CD4-positive, CD25-positive, alpha-beta regulatory T cell (primary cell): ENCODE measurements around the gene MPPED2. TPM values are rescaled to one million over a fixed set of nuclear protein-coding genes. Genes with fewer than 3 reads are reported as not detected.

Experiments
- ATAC-seq, 2 donors: fragments of 150-1000 bp; cut with Tn5 transposase; one replicate each; pipeline ENCODE4 v1.10.0; 2021; ENCODE audit warnings: low read depth in 2 of 2, moderate number of reproducible peaks in 2 of 2, moderate library complexity in 1 of 2
- DNase-seq, 3 donors: peaks; one replicate each; pipeline versions ENCODE4 v3.0.0 to v3.0.0-alpha.2; 2012 to 2022; ENCODE audit warnings: mixed read lengths in 1 of 3
- H3K27ac ChIP-seq: one replicate; pipeline ENCODE4 v1.7.0; 2013; ENCODE audit warnings: mild to moderate bottlenecking, low read length; ENCODE audit not compliant: insufficient read depth, poor library complexity, severe bottlenecking
- H3K27me3 ChIP-seq: one replicate; pipeline ENCODE4 v1.7.0; 2013; ENCODE audit warnings: low read length; ENCODE audit not compliant: control insufficient read depth, insufficient read depth
- H3K36me3 ChIP-seq: one replicate; pipeline ENCODE4 v1.7.0; 2013; ENCODE audit warnings: mild to moderate bottlenecking, low read length, moderate library complexity; ENCODE audit not compliant: control insufficient read depth, insufficient read depth
- H3K4me1 ChIP-seq: 2 replicates; pipeline ENCODE4 v1.7.0; 2013; ENCODE audit warnings: mild to moderate bottlenecking, low read length; ENCODE audit not compliant: insufficient read depth, control insufficient read depth, poor library complexity, severe bottlenecking
- H3K4me3 ChIP-seq: one replicate; pipeline ENCODE4 v1.7.0; 2013; ENCODE audit warnings: low read depth, mild to moderate bottlenecking, low read length, moderate library complexity
- H3K9me3 ChIP-seq, 2 experiments: 1 replicate in 1 of 2; 2 replicates in 1 of 2; pipeline ENCODE4 v1.7.0; 2013; ENCODE audit warnings: low read length in 2 of 2, mild to moderate bottlenecking in 1 of 2, moderate library complexity in 1 of 2; ENCODE audit not compliant: control insufficient read depth in 2 of 2
- H3K27ac Mint-ChIP-seq, 3 donors: one replicate each; pipeline ENCODE4 v1.8.0; 2020 to 2022; ENCODE audit warnings: mild to moderate bottlenecking in 3 of 3, mixed read lengths in 3 of 3, moderate library complexity in 2 of 3
- H3K27me3 Mint-ChIP-seq: one replicate; pipeline ENCODE4 v1.8.0; 2022; ENCODE audit warnings: mild to moderate bottlenecking, mixed read lengths
- H3K36me3 Mint-ChIP-seq: one replicate; pipeline ENCODE4 v1.8.0; 2020; ENCODE audit warnings: mixed read lengths
- H3K4me1 Mint-ChIP-seq, 4 donors: one replicate each; pipeline ENCODE4 v1.8.0; 2020 to 2022; ENCODE audit warnings: mixed read lengths in 4 of 4, mild to moderate bottlenecking in 1 of 4
- H3K4me3 Mint-ChIP-seq, 4 donors: one replicate each; pipeline ENCODE4 v1.8.0; 2020 to 2022; ENCODE audit warnings: mild to moderate bottlenecking in 4 of 4, mixed read lengths in 4 of 4, moderate library complexity in 3 of 4
- H3K9me3 Mint-ChIP-seq, 7 donors: one replicate each; pipeline ENCODE4 v1.8.0; 2020 to 2022; ENCODE audit warnings: mixed read lengths in 7 of 7, mild to moderate bottlenecking in 3 of 7, moderate library complexity in 2 of 7
- polyA plus RNA-seq, 4 donors: library from polyadenylated mRNA; unstranded; fragments of 300-500 nt; fragmentation: Illumina TruSeq; gene quantifications; one replicate each; pipeline ENCODE4 v1.2.3, GENCODE V29; 2021
- total RNA-seq: library from RNA; stranded (reverse); gene quantifications from one replicate; pipeline ENCODE4 v1.2.3, GENCODE V29; 2022

Gene MPPED2
- total and polyA plus RNA-seq, 5 donors from 2014 or later: 0.35 to 0.96 (median 0.47) TPM; not detected in 2

DNA sequence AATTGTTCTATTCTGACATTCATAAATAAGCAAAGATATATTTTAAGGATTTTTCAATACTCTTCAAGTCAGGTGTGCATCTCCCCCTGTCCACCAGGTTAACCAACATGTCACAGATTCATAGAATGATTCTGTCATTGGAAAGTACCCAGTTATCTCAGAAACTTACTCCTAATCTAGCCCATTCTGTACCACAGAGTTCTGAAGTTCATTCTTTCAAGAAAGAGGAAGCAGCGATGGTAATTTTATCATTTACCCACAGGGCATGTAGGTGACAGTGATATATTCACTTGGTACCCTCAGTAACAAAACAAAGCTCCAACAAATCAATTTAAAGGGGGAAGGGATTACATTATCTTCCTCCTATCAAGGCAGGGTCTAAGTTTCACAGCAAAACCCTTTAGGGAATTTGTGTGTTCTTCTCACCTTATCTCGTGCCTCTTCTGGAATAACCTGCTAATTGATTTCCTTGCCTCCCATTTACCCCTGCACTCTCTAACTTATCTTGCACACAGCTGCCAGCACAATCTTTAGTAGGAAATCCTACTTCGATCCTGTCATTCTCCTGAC, 19.0 kb upstream of the MPPED2 start:
- Histone ChIP-seq H3K4me1 (no peaks in the 10 kb centered on the region), H3K9me3 (no peaks in the 10 kb centered on the region), H3K36me3 (no peaks in the 10 kb centered on the region), H3K4me3 (no peak overlapping the region), H3K27me3 (no peaks in the 10 kb centered on the region), H3K27ac (no peak overlapping the region)
- no peaks in the 10 kb centered on the region for H3K27me3 Mint-ChIP-seq
- no peak for DNase-seq
- no peak for ATAC-seq
- no peaks in the 10 kb centered on the region for H3K4me1 Mint-ChIP-seq
- peaks cover 0 to 8% (median 1%) of the 10 kb centered on the region in 7 donors for H3K9me3 Mint-ChIP-seq
- no peak overlapping the region for H3K27ac Mint-ChIP-seq
- no peaks in the 10 kb centered on the region for H3K36me3 Mint-ChIP-seq
- H3K4me3 Mint-ChIP-seq: no peak overlapping the region

DNA sequence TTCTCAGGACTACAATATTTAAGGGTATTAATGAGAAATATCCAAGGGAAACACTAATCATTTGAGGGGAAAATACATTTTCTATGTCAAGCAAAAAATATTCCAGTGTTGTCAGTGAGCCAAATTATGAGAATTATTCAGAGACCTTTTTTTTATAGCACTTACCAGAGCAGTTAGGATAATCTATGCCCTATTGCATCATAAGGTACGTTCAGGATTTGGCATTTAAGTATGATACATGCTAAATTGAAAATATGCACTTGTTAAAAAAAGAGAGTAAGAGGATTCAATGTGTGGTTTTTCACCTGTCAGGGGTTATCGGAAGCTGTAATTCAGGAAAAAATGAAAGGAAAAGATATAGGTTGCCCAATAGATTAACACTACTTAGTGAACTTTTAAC, 17.2 kb upstream of the MPPED2 start:
- H3K4me1 ChIP-seq: no peaks in the 10 kb centered on the region
- ATAC-seq (no peak), DNase-seq (no peak)
- H3K4me1 Mint-ChIP-seq: no peaks in the 10 kb centered on the region
- no peaks in the 10 kb centered on the region for H3K36me3 ChIP-seq
- no peaks in the 10 kb centered on the region for H3K27me3 Mint-ChIP-seq
- peaks cover 0 to 8% (median 2%) of the 10 kb centered on the region in 7 donors for H3K9me3 Mint-ChIP-seq
- H3K9me3 ChIP-seq: no peaks in the 10 kb centered on the region
- no peak overlapping the region for H3K27ac Mint-ChIP-seq
- no peak overlapping the region for H3K4me3 Mint-ChIP-seq
- no peak overlapping the region for H3K4me3 ChIP-seq
- no peak overlapping the region for H3K27ac ChIP-seq
- H3K36me3 Mint-ChIP-seq: no peaks in the 10 kb centered on the region
- no peaks in the 10 kb centered on the region for H3K27me3 ChIP-seq

- Histone ChIP-seq H3K36me3 (no peaks in the 10 kb centered on the region), H3K4me1 (no peaks in the 10 kb centered on the region), H3K9me3 (no peaks in the 10 kb centered on the region), H3K27ac (no peak overlapping the region), H3K4me3 (no peak overlapping the region), H3K27me3 (no peaks in the 10 kb centered on the region)
- ATAC-seq (no peak), DNase-seq (no peak)
- Mint-ChIP-seq H3K4me3 (no peak overlapping the region), H3K36me3 (no peaks in the 10 kb centered on the region), H3K27ac (no peak overlapping the region), H3K27me3 (no peaks in the 10 kb centered on the region), H3K9me3 (peaks cover 0 to 5% (median 0%) of the 10 kb centered on the region in 7 donors), H3K4me1 (no peaks in the 10 kb centered on the region)
These were observed 10.7 kb upstream of the MPPED2 start for GRCh38 chr11:30596832-30597231.

- H3K27ac ChIP-seq: no peak overlapping the region
- Mint-ChIP-seq H3K4me3 (no peak overlapping the region), H3K9me3 (peaks cover 0 to 5% (median 0%) of the 10 kb centered on the region in 7 donors), H3K27ac (no peak overlapping the region), H3K4me1 (no peaks in the 10 kb centered on the region), H3K27me3 (no peaks in the 10 kb centered on the region), H3K36me3 (no peaks in the 10 kb centered on the region)
- DNase-seq: no peak
- no peaks in the 10 kb centered on the region for H3K9me3 ChIP-seq
- H3K27me3 ChIP-seq: no peaks in the 10 kb centered on the region
- H3K4me3 ChIP-seq: no peak overlapping the region
- no peaks in the 10 kb centered on the region for H3K4me1 ChIP-seq
- H3K36me3 ChIP-seq: no peaks in the 10 kb centered on the region
- ATAC-seq: no peak
These were observed 9.8 kb upstream of the MPPED2 start for GRCh38 chr11:30595934-30596333.

DNA sequence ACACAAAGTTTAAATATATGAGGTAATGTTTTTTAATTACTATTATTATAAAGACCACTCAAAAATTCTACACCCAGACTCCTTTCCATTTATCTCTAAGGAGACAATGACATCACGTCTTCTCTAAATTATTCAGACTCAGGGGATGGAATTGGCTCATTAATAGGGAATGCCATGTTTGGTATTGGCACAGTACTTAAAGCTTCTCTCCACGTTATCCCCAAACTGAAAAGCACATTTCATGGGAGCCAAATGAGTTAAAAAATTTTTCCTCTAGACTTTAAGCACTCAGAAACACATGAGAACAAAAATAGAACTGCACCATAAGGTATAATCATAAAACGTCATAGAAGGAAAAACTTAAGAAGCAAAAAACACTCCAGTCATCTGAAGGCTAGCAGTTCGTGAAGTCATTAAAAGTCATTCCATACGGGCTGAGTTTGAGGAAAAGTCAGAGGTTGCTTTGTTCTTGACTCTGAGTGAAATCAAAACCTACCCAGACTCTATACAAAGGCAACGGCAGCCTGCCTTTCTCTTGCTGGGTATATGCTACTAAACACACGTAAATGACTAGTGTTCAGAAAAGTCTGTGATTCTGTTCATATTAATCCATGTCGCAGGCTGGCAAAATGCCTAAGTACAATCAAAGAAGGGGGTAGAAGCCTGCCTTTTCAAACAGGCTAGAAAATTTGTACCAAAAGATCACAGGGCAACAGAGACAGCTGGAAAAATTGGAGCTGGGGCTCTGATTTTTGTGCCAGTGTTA, 8.7 kb upstream of the MPPED2 start:
- no peak overlapping the region for H3K4me3 ChIP-seq
- Mint-ChIP-seq H3K4me3 (no peak overlapping the region), H3K36me3 (no peaks in the 10 kb centered on the region), H3K27me3 (no peaks in the 10 kb centered on the region), H3K27ac (no peak overlapping the region), H3K4me1 (no peaks in the 10 kb centered on the region), H3K9me3 (peaks cover 0 to 2% (median 0%) of the 10 kb centered on the region in 7 donors)
- H3K4me1 ChIP-seq: no peaks in the 10 kb centered on the region
- no peaks in the 10 kb centered on the region for H3K9me3 ChIP-seq
- ATAC-seq: no peak
- no peak for DNase-seq
- H3K27ac ChIP-seq: no peak overlapping the region
- H3K36me3 ChIP-seq: no peaks in the 10 kb centered on the region
- H3K27me3 ChIP-seq: no peaks in the 10 kb centered on the region

- H3K27ac Mint-ChIP-seq: no peak overlapping the region
- H3K36me3 Mint-ChIP-seq: no peaks in the 10 kb centered on the region
- no peak for DNase-seq
- no peak overlapping the region for H3K27ac ChIP-seq
- H3K9me3 ChIP-seq: no peaks in the 10 kb centered on the region
- no peak overlapping the region for H3K4me3 Mint-ChIP-seq
- peaks cover 0 to 5% (median 4%) of the 10 kb centered on the region in 4 donors for H3K4me1 Mint-ChIP-seq
- no peaks in the 10 kb centered on the region for H3K4me1 ChIP-seq
- H3K36me3 ChIP-seq: no peaks in the 10 kb centered on the region
- peaks cover 2% of the 10 kb centered on the region for H3K27me3 ChIP-seq
- peaks cover 47% of the 10 kb centered on the region for H3K27me3 Mint-ChIP-seq
- no peak overlapping the region for H3K4me3 ChIP-seq
- peaks cover 0 to 4% (median 0%) of the 10 kb centered on the region in 7 donors for H3K9me3 Mint-ChIP-seq
- ATAC-seq: no peak
These were observed 1.2 kb upstream of the MPPED2 start for GRCh38 chr11:30587269-30587812.

DNA sequence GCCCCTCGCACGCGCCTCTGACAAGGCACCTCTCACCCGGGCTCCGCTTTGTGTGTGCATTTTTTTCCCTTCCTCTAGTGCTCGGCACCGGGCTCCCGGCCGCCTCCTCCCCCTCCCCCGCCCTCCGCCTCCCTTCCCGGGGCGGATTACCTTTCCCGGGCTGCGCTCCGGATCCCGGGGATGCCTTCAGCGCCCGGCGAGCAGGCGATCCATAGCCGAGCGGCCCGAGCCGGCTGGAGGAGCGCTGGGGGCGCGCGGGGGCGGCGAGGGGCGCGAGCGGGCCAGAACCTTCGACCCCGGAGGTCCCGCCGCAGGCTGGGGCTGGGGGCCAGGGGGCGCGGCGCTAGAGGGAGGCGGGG, 282 bp downstream of the MPPED2 start:
- Mint-ChIP-seq H3K27ac (no peak overlapping the region), H3K36me3 (no peaks in the 10 kb centered on the region), H3K4me3 (no peak overlapping the region), H3K27me3 (peaks cover 52% of the 10 kb centered on the region), H3K9me3 (peaks cover 0 to 4% (median 0%) of the 10 kb centered on the region in 7 donors), H3K4me1 (peaks cover 0 to 5% (median 4%) of the 10 kb centered on the region in 4 donors)
- Histone ChIP-seq H3K4me3 (no peak overlapping the region), H3K36me3 (no peaks in the 10 kb centered on the region), H3K9me3 (no peaks in the 10 kb centered on the region), H3K4me1 (no peaks in the 10 kb centered on the region), H3K27ac (no peak overlapping the region), H3K27me3 (peaks cover 2% of the 10 kb centered on the region)
- DNase-seq (no peak), ATAC-seq (no peak)
